AG20443 (cell line): ENCODE results near the gene CCR2.
"Not testable (repeated sequence)": the region's sequence is repeated elsewhere in the genome, so short reads cannot be mapped to it uniquely, and the experiment has no call there.

Source experiments
- DNase-seq: peaks from one replicate; pipeline ENCODE4 v3.0.0; 2012; ENCODE audit warnings: low spot score, mixed read lengths

The CCR2 gene

DNA sequence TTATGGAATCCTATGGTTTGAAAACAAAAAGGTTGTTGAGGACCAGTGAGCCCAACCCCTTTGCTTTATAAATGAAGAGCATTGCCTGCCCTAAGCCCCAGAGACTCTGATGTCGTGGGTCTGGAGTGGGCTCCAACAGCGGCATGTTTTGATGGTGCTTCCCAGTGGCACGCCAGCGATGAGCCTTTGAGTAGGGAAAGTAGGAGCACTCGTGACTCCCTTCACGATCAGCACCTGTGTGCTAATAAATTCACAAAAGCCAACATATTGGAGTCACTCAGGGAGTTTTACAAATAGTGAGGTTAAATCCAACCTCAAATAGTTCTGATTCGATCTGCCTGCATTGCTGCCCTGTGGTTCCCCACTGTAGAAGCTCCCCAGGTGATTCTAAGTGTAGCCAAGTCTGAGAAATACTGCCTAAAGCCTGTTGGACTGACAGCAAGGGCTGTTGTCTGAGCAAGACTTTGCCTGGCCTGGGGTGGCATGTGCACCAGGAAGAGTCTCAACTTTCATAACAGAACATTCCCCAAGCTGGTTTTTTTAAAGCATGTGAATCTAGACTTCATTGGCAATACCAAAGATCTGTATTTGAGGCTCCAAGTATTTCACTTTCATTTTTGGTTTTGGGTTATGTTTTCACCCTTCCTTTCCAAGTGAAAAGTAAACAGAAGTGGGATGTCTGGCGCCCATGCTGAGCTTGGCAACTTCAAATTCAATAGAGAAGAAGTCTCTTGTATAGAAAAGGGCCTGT lies 26.7 kb downstream of the CCR2 start:
- DNase-seq: no peak

- no peak for DNase-seq
Observed at GRCh38 chr3:46381625-46382024, 27.7 kb downstream of the CCR2 start.

DNA sequence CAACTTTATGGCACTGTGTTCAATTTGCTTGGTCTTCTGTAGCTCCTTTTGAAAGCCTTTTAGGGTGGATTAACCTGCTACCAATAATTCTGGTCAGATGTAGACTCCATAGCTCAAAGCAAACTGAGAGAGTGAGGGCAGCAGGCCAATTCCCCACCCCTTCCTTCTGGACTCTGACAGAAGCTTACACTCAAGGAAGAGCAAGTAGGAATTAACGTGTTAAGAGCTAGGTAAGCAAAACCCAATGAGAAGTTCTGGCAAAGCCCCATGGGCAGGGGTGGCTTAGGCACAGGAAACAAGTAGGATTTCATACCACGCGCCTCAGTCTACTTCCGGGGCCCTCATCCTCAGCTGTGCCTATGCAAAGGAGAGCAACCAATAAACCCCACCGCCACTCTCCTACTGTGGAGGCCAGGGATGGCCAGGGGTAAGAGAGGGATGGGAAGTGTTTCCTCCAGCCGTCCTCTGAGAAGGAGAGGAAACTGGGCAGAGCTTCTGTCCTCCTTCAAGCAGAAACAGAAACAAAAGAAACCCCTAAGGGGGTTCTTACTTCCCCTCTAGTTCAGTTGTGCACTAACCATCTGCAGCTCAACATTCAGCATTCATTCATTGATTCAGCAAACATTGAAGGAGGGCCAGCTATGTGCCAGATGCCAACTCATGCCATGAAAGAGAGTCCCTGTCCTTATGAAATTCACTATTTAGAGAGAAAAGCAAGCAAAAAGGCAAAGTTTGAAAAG lies 29.5 kb downstream of the CCR2 start:
- no peak for DNase-seq

- no peak for DNase-seq
Observed at GRCh38 chr3:46383951-46384330, 30.0 kb downstream of the CCR2 start.

- no peak for DNase-seq
Observed at GRCh38 chr3:46386205-46386604, 32.3 kb downstream of the CCR2 start.

DNA sequence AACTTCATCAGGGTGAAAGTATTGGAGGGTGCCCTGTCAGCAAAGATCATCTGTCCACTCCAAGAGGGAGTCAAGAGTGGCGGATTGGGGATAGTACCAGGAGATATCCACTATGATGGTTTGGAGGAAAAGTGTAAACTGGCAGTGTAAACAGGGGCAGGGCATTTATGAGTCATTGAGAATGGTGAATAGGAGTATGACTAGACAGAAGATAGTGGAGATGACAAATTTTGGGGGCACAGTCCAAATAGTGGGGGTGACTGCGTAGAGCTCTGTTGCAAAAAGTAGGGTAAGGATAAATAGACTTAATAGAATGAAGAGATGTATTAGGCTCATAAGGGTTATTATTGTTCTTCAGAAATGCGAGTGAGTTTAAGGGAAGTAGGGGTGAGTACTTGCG lies 34.9 kb downstream of the CCR2 start:
- not testable (repeated sequence) for DNase-seq

DNA sequence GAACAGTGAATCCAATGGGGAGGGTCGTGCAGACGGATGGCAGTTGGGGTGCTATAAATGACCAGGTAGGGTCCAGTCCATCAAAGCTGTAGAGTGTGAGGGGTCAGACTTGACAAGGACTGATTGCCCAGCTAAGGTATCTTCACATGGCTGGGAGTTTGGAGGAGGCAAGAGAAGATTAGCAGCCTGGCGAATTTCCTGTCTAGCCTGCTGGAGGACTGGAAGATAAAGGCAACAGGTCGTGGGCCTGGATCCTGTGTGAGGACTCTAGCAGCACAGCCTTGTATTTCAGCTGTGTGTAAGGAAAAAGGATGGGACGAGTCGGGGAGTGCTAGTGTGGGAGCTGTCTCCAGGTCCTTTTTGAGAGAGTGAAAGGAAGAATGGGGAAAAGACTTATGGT lies 35.4 kb downstream of the CCR2 start:
- DNase-seq: no peak

- not testable (repeated sequence) for DNase-seq
Observed at GRCh38 chr3:46391526-46391925, 37.6 kb downstream of the CCR2 start.

DNA sequence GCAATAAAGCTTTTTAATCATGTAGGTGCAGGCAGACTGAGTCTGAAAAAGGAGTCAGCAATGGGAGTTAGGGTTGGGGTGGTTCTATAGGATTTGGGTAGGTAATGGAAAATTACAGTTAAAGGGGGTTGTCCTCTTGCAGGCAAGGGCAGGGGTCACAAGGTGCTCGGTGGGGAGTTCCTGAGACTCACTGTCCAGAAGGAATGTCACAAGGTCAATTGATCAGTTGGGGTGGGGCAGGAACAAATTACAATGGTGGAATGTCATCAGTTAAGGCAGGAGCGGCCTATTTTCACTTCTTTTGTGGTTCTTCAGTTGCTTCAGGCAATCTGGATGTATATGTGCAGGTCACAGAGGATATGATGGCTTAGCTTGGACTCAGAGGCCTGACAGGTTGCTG lies 39.1 kb downstream of the CCR2 start:
- no peak for DNase-seq

- no peak for DNase-seq
Observed at GRCh38 chr3:46393554-46394434, 39.9 kb downstream of the CCR2 start.

GRCh38 chr3:46395210-46395661 lies 41.3 kb downstream of the CCR2 start:
- peak; percentile 26 for DNase-seq

DNA sequence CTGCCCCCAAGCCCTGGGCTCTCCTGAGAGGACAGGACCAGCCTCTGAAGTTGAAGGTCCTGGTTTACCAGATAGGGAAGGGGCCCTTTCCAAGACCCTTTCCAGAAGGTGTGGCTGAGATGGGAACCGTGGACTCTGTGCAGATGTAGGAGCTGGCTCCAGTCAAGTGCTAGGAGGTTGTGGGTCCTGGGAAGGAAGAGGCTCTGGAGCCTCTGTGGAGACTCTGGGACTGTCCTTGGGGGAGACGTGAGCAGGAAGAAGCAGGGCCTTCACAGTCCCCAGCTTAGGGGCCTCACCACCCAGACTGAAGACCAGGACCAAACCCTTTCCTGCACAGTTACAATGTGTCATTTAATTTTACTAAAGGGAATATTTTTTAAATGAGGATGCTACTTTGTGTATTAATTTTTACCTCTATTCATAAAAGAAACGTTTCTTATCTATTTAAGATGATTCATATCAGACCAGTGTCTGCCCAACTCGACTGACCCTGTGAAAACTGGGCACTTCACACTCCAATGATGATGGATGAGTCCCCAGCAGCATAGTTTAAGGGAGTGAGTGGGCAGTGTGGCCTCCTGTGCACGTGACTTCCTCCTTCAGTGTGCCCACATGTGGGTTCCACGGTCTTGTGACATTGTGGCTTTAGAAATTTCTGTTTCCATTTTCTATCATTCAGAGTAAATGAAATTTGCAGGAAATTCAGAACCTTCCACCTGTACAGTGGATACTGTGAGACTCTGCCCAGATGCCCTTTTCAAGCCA lies 42.0 kb downstream of the CCR2 start:
- no peak for DNase-seq

DNA sequence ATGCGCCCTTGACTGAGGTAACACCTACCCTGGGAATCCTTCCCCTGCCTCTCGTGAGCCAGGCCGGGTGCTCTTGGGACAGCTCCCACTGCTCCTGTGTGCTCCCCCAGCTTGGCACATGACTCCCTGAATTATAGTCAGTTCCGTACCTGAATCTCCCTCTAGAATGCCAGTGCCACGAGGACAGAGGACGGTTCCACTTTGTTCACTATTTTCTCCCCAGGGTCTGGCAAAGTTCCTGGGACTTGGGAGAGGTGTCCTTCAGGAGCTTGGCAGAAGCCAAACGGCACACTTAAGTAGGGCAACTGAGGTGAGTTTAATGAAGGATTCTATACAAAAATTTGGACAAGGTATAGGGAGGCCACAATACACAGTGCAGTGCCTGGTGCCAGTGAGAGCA lies 43.2 kb downstream of the CCR2 start:
- DNase-seq: no peak

DNA sequence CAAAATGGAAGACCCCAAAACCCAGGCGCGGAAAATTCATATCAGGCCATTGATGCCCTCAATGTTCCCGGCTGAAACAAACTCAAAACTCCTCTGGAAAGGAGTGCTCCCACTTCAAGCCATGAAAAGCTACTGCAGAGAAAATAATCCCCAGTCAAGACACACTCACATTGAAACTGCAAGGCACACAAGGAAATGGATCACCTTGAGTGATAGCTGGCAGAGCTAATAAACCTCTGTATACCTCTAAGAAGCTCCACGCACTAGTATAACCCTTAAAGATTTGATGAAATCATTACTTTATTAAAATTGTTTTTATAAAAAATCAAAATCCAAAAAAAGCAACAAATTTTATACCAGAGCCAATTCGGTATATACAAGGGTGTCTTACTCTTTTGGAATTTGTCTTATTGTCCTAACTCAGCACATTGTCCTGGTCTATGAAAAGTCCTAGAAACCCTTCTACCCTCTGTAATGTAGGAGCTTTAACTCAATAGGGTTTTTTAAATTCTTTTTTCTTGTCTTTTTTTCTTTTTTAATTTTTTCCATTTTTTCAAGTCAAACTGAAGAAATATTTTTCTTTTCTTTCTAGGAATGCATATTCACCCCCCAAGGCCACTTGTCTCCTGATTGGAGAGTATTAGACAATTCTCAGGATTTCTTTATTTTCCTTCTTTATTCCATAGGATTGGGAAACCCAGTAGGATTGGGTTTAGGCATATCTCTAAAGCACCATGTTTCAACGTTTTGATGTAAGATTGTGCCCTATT lies 44.5 kb downstream of the CCR2 start:
- no peak for DNase-seq

GRCh38 chr3:46399098-46399497 lies 45.2 kb downstream of the CCR2 start:
- no peak for DNase-seq

DNA sequence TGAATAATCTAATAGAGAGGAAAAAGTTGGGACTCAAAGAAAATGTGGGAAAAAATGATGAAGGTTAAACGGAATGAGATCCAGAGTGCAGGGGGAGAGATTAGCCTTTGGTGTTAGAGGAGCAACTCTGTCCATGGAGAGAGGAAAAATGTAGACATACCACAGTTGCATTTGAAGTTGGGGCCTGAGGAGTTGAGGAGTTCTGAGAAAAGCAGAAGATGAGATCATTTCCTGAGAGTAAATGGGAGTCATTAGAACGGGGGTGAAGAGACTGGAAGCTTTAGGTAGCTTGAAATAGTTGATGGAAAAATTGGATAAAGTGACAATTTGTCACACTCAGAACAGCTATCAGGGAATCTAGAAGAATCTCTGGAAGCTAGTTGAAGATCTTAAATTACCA lies 45.6 kb downstream of the CCR2 start:
- no peak for DNase-seq

- DNase-seq: peak; percentile 38
Observed at GRCh38 chr3:46400000-46400734, 46.3 kb downstream of the CCR2 start.

DNA sequence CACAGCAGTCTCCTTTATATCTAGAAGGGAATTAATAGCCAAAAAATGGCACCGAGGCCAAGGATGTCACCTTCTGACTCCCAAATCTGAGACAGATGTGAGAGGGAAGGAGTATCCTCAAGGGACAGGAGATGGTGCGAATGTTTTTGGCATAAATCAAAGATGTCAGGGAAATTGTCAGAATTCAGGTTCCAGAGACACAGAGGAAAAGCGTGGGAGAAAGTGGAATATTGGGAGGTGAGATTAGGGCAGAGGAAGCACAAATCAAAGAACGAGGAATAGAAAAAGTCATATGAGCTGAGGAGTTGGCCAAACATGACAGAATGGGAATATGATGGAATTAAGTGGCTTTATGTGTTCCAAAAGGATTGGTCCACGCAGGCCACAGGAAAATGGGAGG lies 46.9 kb downstream of the CCR2 start:
- no peak for DNase-seq

DNA sequence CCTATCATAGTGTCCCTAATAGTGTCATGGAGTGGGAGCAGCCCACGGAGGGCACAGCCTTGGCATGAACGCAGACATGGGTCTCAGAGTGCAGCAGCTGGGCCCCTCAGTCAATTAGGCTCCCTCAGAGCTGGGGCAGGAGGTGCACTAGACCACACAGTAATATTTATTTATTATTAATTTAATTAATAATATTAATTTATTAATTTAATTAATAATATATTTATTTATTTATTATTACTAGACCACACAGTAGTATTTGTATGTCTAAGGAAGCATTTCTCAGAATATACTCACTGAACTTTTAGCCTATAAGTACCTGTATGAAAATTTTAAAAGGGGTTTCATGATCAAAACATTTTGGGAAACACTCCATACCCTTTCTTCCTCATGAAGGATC lies 47.7 kb downstream of the CCR2 start:
- DNase-seq: no peak

- DNase-seq: not testable (repeated sequence)
Observed at GRCh38 chr3:46402902-46403301, 49.0 kb downstream of the CCR2 start.
